ENCODE data around the gene GJB2. TPM values are rescaled to one million over a fixed set of nuclear protein-coding genes. Genes with fewer than 3 reads are reported as not detected.

GJB2 gene
- total and polyA plus RNA-seq, 2 of the 4 experiments (the other 2 are of a cell fraction), result under 0.01 to 0.17 TPM

- H2AK9ac ChIP-seq (replicated peaks; ENCODE audit: low read depth, low read length, poor library complexity), result no peak overlapping the region
- no peak overlapping the region for H4K5ac ChIP-seq (ENCODE audit: low read depth, low read length)
- intact Hi-C loops (cut with micrococcal nuclease), result no loop called here
- DNase-seq, result no peak
- H2BK5ac ChIP-seq (ENCODE audit: low read depth, low read length, poor library complexity, severe bottlenecking), result no peak overlapping the region
- H3K4me1 ChIP-seq (ENCODE audit: control insufficient read depth, insufficient read depth, low read length), result no peaks in the 10 kb centered on the region
- H2BK20ac ChIP-seq (ENCODE audit: low read depth, low read length), result no peak overlapping the region
- H3K4me3 ChIP-seq (ENCODE audit: insufficient read depth, low read depth, low read length), result no peak overlapping the region
- no TSS peak for BruUV-seq (replicated peaks)
- in situ Hi-C loops (cut with MboI; ENCODE audit: low sequenced_read_pairs), result loop anchor here (25.0 kb wide), 1 partner anchor 514 kb away; the partner anchor contains the start of gene MPHOSPH8
- ChIA-PET POLR2A (ENCODE audit: unreplicated experiment) (no interaction called here), CTCF (no interaction called here)
- no peak overlapping the region for H3K4ac ChIP-seq (ENCODE audit: low read depth, low read length)
- H3K9me1 ChIP-seq (ENCODE audit: insufficient read depth, low read length), result no peaks in the 10 kb centered on the region
- no peak overlapping the region for H3K14ac ChIP-seq (replicated peaks; ENCODE audit: low read depth, low read length)
- no peaks in the 10 kb centered on the region for H3K79me1 ChIP-seq (ENCODE audit: low read depth in 1 of 2, low read length in 2 of 2)
- peaks cover 8% of the 10 kb centered on the region for H3K27me3 ChIP-seq (ENCODE audit: control insufficient read depth, insufficient read depth, low read length)
- no peak overlapping the region for H4K91ac ChIP-seq (ENCODE audit: insufficient read depth, low read depth, low read length)
- H3K18ac ChIP-seq (ENCODE audit: low read depth, low read length), result no peak overlapping the region
- no peak overlapping the region for H3K4me2 ChIP-seq (ENCODE audit: low read depth, low read length)
- no peak for ATAC-seq (ENCODE audit: low read depth)
- no peak overlapping the region for H3K27ac ChIP-seq (ENCODE audit: insufficient read depth, low read length)
- H3K23ac ChIP-seq (ENCODE audit: low read depth, low read length), result no peak overlapping the region
- TF ChIP-seq POLR2A (IDR thresholded peaks at IDR 0.05; ENCODE audit: low read depth, low read length), result no peak
- dilution Hi-C loops (cut with HindIII; ENCODE audit: low sequenced_read_pairs, unreplicated experiment), result no loop called here
- no peak overlapping the region for H3K9ac ChIP-seq (ENCODE audit: low read depth, low read length)
- H3K36me3 ChIP-seq (ENCODE audit: control insufficient read depth, insufficient read depth, low read length), result no peaks in the 10 kb centered on the region
- H2AFZ ChIP-seq (replicated peaks; ENCODE audit: low read length, poor library complexity), result no peak overlapping the region
- H2BK15ac ChIP-seq (ENCODE audit: low read depth, low read length), result no peak overlapping the region
- H3K56ac ChIP-seq (ENCODE audit: extremely low read depth, insufficient read depth, low read length), result no peak overlapping the region
- no peak overlapping the region for H4K8ac ChIP-seq (ENCODE audit: low read depth in 2 of 2, low read length in 2 of 2)
- no peaks in the 10 kb centered on the region for H4K20me1 ChIP-seq (ENCODE audit: insufficient read depth, low read length)
- no peak overlapping the region for H2AK5ac ChIP-seq (ENCODE audit: low read depth, low read length)
- H2BK120ac ChIP-seq (ENCODE audit: low read depth, low read length), result no peak overlapping the region
- WGBS, 2 experiments (ENCODE audit: extremely low coverage in 2 of 2, insufficient read length in 1 of 2), result 83% methylated on average over 4 of the region's 11 CpGs; no CpG with 5 or more reads in 1 of the 2 experiments
- H3K9me3 ChIP-seq (ENCODE audit: control insufficient read depth, insufficient read depth, low read length), result no peaks in the 10 kb centered on the region
Measured at GRCh38 chr13:20151612-20152011, 41.1 kb downstream of the GJB2 start.
